HG02943 (cell line): ENCODE data around the gene VOPP1.

Experiments
- ATAC-seq: cut with Tn5 transposase; IDR thresholded peaks from one replicate; pipeline ENCODE4 v1.9.1; 2021; ENCODE audit warnings: mild to moderate bottlenecking, low read depth, moderate library complexity; ENCODE audit not compliant: unreplicated experiment

VOPP1 gene

GRCh38 chr7:55557666-55558188 lies 14.6 kb downstream of the VOPP1 start:
- peak; percentile 84 for ATAC-seq

- no peak for ATAC-seq
Measured at GRCh38 chr7:55556492-55556891, 15.8 kb downstream of the VOPP1 start.

- ATAC-seq: no peak
Measured at GRCh38 chr7:55556031-55556430, 16.3 kb downstream of the VOPP1 start.

GRCh38 chr7:55555160-55555559 lies 17.1 kb downstream of the VOPP1 start:
- ATAC-seq: no peak

GRCh38 chr7:55554038-55554437 lies 18.3 kb downstream of the VOPP1 start:
- ATAC-seq: no peak

GRCh38 chr7:55553024-55553345 lies 19.3 kb downstream of the VOPP1 start:
- ATAC-seq: no peak

GRCh38 chr7:55552320-55553023 lies 19.8 kb downstream of the VOPP1 start:
- no peak for ATAC-seq

GRCh38 chr7:55550841-55551537 lies 21.3 kb downstream of the VOPP1 start:
- no peak for ATAC-seq

- no peak for ATAC-seq
Measured at GRCh38 chr7:55550010-55550663, 22.2 kb downstream of the VOPP1 start.

GRCh38 chr7:55549457-55549856 lies 22.8 kb downstream of the VOPP1 start:
- ATAC-seq: peak; percentile 40

- ATAC-seq: peak; percentile 34
Measured at GRCh38 chr7:55548295-55548731, 24.0 kb downstream of the VOPP1 start.

- ATAC-seq: peak; percentile 43
Measured at GRCh38 chr7:55546814-55547213, 25.5 kb downstream of the VOPP1 start.

GRCh38 chr7:55545496-55545895 lies 26.8 kb downstream of the VOPP1 start:
- ATAC-seq: no peak

- ATAC-seq: no peak
Measured at GRCh38 chr7:55540226-55540858, 32.0 kb downstream of the VOPP1 start.

GRCh38 chr7:55539380-55539779 lies 32.9 kb downstream of the VOPP1 start:
- ATAC-seq: no peak

- no peak for ATAC-seq
Measured at GRCh38 chr7:55538538-55538937, 33.8 kb downstream of the VOPP1 start.

GRCh38 chr7:55537458-55537990 lies 34.8 kb downstream of the VOPP1 start:
- no peak for ATAC-seq

- no peak for ATAC-seq
Measured at GRCh38 chr7:55536619-55537457, 35.5 kb downstream of the VOPP1 start.

GRCh38 chr7:55535617-55536016 lies 36.7 kb downstream of the VOPP1 start:
- no peak for ATAC-seq
